Right lobe of liver (tissue), 4 donors: ENCODE results near the gene IGF2BP2.

ENCODE experiments used
- CTCF ChIP-seq, 4 donors: fragments of 200-600 bp in 3 of 4; fragments of 450-650 bp in 1 of 4; IDR thresholded peaks; one replicate each; pipeline versions ENCODE4 v1.5.1 to v1.8.0; 2016 to 2022; ENCODE audit warnings: antibody characterized with exemption in 4 of 4, mild to moderate bottlenecking in 2 of 4
- POLR2A ChIP-seq: fragments of 450-650 bp; IDR thresholded peaks from one replicate; pipeline ENCODE4 v1.6.1; 2017; ENCODE audit warnings: antibody characterized with exemption, mild to moderate bottlenecking
- donor health status: DM: no; HTN: no; CAD: no.
- donor health status: DM: no; HTN: no; CAD: no.
- donor health status: DM: no; HTN: yes; CAD: no.

- TF ChIP-seq CTCF (IDR thresholded peaks at IDR 0.05) = no peak
- TF ChIP-seq POLR2A = no peak
Observed at GRCh38 chr3:185648396-185648795, 176.4 kb downstream of the IGF2BP2 start.
